T-helper 2 cell treated with Interferon-gamma antibody and Interleukin-4, amounts not matched to agents 5 μg/mL and 100 μg/mL, for 36 hours (primary cell): Measurements from ENCODE around the gene OR2A5.

Experiments
- DNase-seq: peaks from one replicate; pipeline ENCODE4 v3.0.0; 2021; ENCODE audit warnings: low spot score
- H3K27ac Mint-ChIP-seq: one replicate; pipeline ENCODE4 v1.8.0; 2021; ENCODE audit warnings: mild to moderate bottlenecking, mixed read lengths
- H3K27me3 Mint-ChIP-seq: one replicate; pipeline ENCODE4 v1.8.0; 2021; ENCODE audit warnings: low read depth, mixed read lengths
- H3K36me3 Mint-ChIP-seq: one replicate; pipeline ENCODE4 v1.8.0; 2021; ENCODE audit warnings: low read depth, mixed read lengths
- H3K4me1 Mint-ChIP-seq: one replicate; pipeline ENCODE4 v1.8.0; 2021; ENCODE audit warnings: low read depth, mixed read lengths
- H3K4me3 Mint-ChIP-seq: one replicate; pipeline ENCODE4 v1.8.0; 2022; ENCODE audit warnings: mild to moderate bottlenecking, moderate library complexity, mixed read lengths
- H3K9me3 Mint-ChIP-seq: one replicate; pipeline ENCODE4 v1.8.0; 2021; ENCODE audit warnings: mixed read lengths

Gene OR2A5

DNA sequence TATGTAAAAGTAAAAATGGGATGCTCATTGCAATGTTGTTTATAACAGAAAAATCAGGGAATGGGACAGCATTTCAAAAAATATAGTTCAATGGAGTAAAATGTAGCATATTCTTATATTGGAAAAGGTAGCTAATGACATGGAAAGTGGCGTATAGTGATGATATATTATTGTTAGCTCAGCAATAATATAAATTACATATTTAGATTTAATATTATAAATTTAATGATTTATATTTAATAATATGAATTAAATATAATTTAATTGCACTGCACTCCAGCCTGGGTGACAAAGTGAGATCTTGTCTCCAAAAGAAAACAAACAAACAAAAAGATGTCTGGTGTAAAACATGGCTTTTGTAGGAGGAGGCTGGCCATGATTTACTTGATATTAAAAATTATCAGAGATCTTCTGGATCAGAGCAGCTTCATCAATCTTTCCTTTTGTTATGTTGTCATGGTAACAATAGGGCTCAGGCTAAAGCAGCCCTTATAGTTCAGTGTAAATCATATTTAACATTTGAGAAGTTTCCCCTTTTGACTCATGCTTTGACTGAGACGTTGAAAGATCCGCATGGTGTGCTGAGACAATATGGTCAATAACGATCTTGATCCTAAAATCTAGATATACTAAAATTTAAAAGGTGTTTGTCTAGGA, 25.4 kb upstream of the OR2A5 start:
- no peak for DNase-seq
- Mint-ChIP-seq H3K36me3 (no peaks in the 10 kb centered on the region), H3K9me3 (no peaks in the 10 kb centered on the region), H3K4me1 (no peaks in the 10 kb centered on the region), H3K27me3 (no peaks in the 10 kb centered on the region), H3K4me3 (no peak overlapping the region), H3K27ac (no peak overlapping the region)

DNA sequence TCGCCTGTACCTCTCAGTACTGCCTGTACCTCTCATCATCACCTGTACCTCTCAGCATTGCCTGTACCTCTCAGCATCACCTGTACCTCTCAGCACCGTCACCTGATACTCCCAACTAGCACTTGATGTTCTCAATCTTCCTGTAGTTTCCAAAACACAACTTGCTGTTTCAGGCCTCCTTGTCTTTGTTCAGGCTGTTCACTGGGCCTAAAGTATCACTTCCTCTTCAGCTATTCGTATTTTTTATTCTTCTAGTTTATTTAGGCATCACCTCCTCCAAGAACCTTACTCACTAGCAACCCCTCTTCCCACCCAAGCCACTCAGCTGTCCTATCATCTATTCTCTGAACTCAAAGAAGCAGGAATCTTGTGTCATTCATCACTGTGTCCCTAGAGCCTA, 24.5 kb upstream of the OR2A5 start:
- Mint-ChIP-seq H3K27ac (no peak overlapping the region), H3K36me3 (no peaks in the 10 kb centered on the region), H3K27me3 (no peaks in the 10 kb centered on the region), H3K4me1 (no peaks in the 10 kb centered on the region), H3K9me3 (no peaks in the 10 kb centered on the region), H3K4me3 (no peak overlapping the region)
- no peak for DNase-seq

DNA sequence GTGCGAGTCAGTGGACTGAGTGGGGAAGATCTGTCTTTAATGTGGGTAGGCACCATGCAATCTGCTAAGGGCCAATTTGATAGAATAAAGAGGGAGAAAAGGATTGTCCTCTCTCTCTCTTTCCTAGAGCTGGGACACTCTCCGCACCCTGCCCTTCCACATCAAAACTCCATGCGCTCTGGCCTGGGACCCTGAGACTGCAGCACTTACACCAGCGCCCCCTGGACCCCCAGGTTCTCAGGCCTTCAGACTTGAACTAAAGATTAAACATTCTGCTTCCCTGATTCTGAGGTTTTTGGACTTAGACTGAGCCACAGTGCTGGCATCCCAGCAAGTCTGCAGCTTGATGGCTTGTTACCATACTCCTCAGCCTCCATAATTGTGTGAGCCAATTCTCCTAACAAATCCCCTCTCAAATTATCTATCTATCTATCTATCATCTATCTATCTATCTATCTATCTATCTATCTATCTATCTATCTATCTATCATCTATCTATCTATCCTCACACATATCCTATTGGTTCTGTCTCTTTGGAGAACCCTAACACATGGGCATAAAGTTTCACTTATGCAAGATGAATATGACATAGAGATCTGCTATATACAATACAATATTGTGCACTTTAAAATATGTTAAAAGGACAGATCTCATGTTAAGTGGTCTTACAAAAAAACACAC, 22.4 kb upstream of the OR2A5 start:
- no peaks in the 10 kb centered on the region for H3K9me3 Mint-ChIP-seq
- no peak overlapping the region for H3K4me3 Mint-ChIP-seq
- no peak for DNase-seq
- peaks cover 2% of the 10 kb centered on the region for H3K27me3 Mint-ChIP-seq
- no peak overlapping the region for H3K27ac Mint-ChIP-seq
- no peaks in the 10 kb centered on the region for H3K36me3 Mint-ChIP-seq
- no peaks in the 10 kb centered on the region for H3K4me1 Mint-ChIP-seq

DNA sequence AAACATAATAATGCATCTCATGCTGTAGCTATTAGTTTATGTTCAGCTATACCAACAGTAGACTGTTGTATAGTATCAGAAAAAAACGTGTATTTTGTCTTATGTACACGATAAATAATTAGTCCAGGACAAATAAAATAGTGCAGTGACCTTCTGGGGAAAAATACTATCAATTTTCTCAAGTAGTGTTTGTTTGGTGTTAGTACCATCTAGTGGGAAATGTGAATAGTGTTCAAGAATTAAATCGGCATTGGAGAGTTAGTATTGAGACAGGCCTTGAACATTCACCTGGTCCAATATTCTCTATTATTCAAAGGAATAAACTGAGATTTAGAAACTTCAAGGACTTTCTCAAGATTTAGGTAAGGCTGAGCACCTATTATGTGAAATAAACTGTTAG, 21.7 kb upstream of the OR2A5 start:
- H3K27me3 Mint-ChIP-seq = peaks cover 2% of the 10 kb centered on the region
- no peaks in the 10 kb centered on the region for H3K4me1 Mint-ChIP-seq
- H3K9me3 Mint-ChIP-seq = no peaks in the 10 kb centered on the region
- no peaks in the 10 kb centered on the region for H3K36me3 Mint-ChIP-seq
- no peak overlapping the region for H3K27ac Mint-ChIP-seq
- no peak for DNase-seq
- no peak overlapping the region for H3K4me3 Mint-ChIP-seq

DNA sequence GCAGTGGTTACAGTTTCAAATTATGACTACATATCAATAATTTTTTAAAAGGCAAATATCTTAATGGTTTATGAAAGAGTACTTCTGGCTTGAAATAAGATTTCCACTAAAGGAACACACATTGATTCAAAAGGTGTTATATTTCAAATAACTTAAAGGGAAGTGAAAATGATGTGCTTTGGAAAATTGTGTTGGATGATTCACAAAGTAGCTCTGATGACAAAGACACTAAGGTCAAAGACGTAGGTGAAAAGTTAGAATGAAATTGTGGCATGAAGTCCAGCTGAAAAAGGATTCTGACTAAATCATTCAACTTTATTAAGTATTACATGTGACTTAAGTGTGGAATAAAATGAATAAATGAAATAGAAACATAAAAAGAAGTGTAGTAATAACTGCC, 20.8 kb upstream of the OR2A5 start:
- H3K27ac Mint-ChIP-seq = no peak overlapping the region

DNA sequence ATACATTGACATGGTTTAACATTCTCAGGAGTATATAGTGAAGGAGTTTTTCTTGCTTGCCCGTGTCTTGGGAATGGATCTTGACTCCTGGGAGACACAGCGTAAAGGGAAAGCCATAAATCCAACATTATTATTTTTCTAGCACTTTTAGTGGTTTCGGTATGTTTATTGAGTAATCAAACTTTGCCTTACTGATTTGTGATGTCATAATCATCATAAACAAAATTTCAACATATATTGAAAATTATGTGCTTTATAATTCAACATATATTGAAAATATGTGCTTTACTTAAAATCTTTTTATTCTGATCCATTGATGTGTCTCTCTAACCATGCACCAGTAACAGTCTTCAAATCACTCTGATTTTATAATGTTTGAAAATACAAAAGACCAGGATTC, 20.2 kb upstream of the OR2A5 start:
- H3K36me3 Mint-ChIP-seq = no peaks in the 10 kb centered on the region
- DNase-seq = no peak
- peaks cover 7% of the 10 kb centered on the region for H3K27me3 Mint-ChIP-seq
- no peak overlapping the region for H3K27ac Mint-ChIP-seq
- H3K4me1 Mint-ChIP-seq = no peaks in the 10 kb centered on the region
- H3K4me3 Mint-ChIP-seq = no peak overlapping the region
- H3K9me3 Mint-ChIP-seq = no peaks in the 10 kb centered on the region

More for the DNA sequence above, 20.8 kb upstream of the OR2A5 start:
- H3K9me3 Mint-ChIP-seq = no peaks in the 10 kb centered on the region
- H3K27me3 Mint-ChIP-seq = peaks cover 6% of the 10 kb centered on the region
- no peak for DNase-seq
- H3K4me1 Mint-ChIP-seq = no peaks in the 10 kb centered on the region
- H3K4me3 Mint-ChIP-seq = no peak overlapping the region
- H3K36me3 Mint-ChIP-seq = no peaks in the 10 kb centered on the region

DNA sequence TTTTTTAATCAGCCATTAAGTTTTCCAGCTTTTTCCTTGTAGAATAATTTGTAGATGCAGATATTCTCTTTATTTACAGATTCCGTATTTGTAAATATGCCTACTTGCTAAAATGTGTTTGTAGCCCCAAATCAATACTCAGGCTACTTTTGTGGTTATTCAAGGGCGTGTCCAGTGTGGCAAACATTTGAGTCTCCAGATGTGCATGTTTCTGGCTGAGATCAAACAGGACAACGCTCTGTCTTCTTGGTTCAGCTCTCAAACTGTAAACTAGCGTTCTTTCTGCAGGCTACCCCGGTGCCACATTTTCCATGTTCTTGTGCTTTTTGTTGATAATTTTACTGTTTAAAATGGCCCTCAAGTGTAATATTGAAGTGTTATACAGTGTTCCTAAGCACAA, 16.2 kb upstream of the OR2A5 start:
- Mint-ChIP-seq H3K36me3 (no peaks in the 10 kb centered on the region), H3K27ac (no peak overlapping the region), H3K9me3 (no peaks in the 10 kb centered on the region), H3K4me3 (no peak overlapping the region), H3K27me3 (peaks cover 11% of the 10 kb centered on the region), H3K4me1 (no peaks in the 10 kb centered on the region)
- DNase-seq = no peak

DNA sequence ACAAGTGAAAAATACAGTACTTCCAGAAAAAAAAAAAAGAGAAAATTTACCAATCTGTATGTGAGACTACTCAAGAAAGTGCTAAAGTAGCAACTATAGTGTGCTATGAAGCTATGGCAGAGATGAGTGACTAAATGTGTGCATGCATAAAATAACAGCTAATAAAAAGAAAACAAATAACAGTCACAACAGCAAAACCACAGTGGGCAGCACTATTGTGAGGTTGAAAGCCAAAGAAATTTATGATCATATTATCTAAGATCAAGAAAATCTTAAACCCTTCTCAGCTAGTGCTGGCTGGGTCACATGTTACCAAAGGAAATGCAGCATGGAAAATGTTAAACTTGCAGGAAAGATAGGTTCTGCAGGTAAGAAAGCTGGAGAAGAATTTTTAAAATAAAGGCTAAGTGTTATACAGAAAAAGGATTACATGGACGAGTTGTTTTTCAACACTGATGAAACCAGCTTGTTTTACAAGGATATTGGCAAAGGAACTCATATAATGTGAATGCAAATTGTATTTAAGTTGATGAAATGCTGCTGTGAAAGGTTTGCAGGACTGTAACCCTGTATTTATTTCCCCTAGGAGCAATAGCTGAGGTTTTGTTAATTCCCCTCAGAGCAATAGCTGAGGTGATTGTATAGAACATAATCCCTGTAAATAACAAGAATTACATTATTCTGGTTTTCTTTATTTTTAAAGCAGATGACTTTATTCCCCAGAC, 15.6 kb upstream of the OR2A5 start:
- H3K9me3 Mint-ChIP-seq = no peaks in the 10 kb centered on the region
- H3K36me3 Mint-ChIP-seq = no peaks in the 10 kb centered on the region
- no peak overlapping the region for H3K27ac Mint-ChIP-seq
- H3K27me3 Mint-ChIP-seq = peaks cover 11% of the 10 kb centered on the region
- H3K4me3 Mint-ChIP-seq = no peak overlapping the region
- no peaks in the 10 kb centered on the region for H3K4me1 Mint-ChIP-seq
- no peak for DNase-seq

DNA sequence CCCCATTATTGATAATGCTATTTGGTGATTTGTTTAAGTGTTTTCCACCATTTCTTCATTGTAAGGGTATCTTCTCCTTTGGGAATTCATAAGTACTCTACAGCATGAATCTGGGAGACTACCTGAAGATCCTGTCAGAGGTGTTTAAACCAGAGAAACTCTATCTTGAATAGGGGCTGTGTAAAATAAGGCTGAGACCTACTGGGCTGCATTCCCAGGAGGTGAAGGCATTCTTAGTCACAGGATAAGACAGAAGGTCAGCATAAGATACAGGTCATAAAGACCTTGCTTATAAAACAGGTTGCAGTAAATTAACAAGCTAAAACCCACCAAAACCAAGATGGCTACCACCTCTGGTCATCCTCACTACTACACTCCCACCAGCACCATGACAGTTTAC, 13.4 kb upstream of the OR2A5 start:
- H3K27ac Mint-ChIP-seq = no peak overlapping the region
- no peaks in the 10 kb centered on the region for H3K4me1 Mint-ChIP-seq

DNA sequence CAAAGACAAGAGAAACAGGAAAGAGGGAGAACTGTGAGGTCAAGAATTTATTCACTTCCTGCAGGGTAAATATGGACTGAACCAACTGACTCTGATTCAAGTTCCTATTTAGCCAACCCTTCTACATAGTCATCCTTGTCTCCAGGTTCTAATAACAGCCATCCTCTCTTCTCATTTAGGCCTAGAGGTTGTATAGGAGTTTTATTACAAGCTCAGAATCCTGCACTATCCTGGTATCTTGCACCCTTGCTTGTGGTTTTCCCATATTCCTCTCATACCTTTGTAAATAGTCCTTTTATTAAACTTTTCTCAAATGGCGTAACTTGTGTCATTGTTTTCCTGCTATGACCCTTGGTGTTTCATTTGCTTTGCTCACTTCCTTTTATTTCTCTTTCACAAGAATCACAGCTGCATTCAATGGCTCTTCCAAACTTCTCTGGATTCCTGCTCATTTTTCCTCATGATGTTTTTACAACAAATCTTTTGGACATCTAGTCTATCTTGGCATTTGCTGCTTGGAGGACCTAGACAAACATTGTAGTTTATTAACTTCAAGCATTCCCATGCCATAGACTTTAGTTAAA, 12.4 kb upstream of the OR2A5 start:
- no peak overlapping the region for H3K4me3 Mint-ChIP-seq
- H3K27me3 Mint-ChIP-seq = peaks cover 9% of the 10 kb centered on the region
- no peaks in the 10 kb centered on the region for H3K4me1 Mint-ChIP-seq
- no peak overlapping the region for H3K27ac Mint-ChIP-seq
- H3K9me3 Mint-ChIP-seq = no peaks in the 10 kb centered on the region
- no peaks in the 10 kb centered on the region for H3K36me3 Mint-ChIP-seq
- DNase-seq = no peak

More for the DNA sequence above, 13.4 kb upstream of the OR2A5 start:
- peaks cover 11% of the 10 kb centered on the region for H3K27me3 Mint-ChIP-seq
- no peaks in the 10 kb centered on the region for H3K9me3 Mint-ChIP-seq
- H3K4me3 Mint-ChIP-seq = no peak overlapping the region
- H3K36me3 Mint-ChIP-seq = no peaks in the 10 kb centered on the region
- DNase-seq = no peak

DNA sequence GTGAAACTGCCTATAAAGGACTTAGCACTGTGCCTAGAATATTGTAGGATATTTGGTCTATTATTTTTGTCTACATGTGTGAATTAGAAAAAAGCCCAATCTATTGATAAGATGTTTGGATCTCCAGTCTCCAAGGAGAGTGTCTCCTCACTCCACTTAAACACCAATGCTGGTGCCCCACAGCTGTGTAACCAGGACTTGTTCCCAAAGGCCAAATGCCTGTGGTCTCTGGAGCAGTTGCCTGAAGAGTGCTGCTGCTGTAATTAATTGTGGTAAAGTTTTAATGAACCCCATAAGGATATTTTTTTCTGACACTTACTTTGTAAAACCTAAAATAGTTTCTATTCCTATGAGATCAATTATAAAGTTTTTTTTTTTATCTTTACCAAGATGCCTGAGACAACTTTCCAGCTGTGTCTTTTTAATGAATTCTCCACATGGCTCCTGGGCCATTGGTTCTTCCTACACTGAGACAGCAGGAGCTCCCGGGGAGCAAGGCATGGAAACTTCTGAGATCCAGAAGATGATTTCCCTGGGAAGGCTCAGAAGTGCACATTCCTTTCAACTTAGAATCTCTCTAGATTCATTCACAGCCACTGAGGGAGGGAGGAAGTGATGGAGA, 11.2 kb upstream of the OR2A5 start:
- Mint-ChIP-seq H3K36me3 (no peaks in the 10 kb centered on the region), H3K27me3 (peaks cover 9% of the 10 kb centered on the region), H3K9me3 (no peaks in the 10 kb centered on the region), H3K4me3 (no peak overlapping the region), H3K27ac (no peak overlapping the region), H3K4me1 (no peaks in the 10 kb centered on the region)
- DNase-seq = no peak

DNA sequence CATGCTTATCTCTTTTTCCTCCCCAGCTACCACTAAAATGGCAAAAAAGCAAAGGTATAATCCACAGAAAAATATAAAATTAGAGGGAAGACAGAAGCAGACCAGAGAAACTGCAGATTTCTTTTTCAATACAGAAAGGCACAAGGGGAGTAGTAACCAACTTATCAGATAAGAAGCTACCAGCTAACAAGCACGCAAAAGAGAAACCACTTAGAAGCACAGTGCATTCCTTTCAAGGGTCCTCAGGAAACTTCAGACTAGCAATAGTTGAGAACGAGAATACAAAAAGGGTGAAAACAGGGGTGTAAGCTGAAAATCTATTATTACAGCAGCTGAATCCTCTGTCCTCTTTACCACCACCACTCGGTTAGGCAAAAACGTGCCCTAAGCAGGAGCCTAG, 9.9 kb upstream of the OR2A5 start:
- Mint-ChIP-seq H3K36me3 (no peaks in the 10 kb centered on the region), H3K4me1 (no peaks in the 10 kb centered on the region), H3K27ac (no peak overlapping the region), H3K4me3 (no peak overlapping the region), H3K27me3 (peaks cover 3% of the 10 kb centered on the region), H3K9me3 (no peaks in the 10 kb centered on the region)
- no peak for DNase-seq

DNA sequence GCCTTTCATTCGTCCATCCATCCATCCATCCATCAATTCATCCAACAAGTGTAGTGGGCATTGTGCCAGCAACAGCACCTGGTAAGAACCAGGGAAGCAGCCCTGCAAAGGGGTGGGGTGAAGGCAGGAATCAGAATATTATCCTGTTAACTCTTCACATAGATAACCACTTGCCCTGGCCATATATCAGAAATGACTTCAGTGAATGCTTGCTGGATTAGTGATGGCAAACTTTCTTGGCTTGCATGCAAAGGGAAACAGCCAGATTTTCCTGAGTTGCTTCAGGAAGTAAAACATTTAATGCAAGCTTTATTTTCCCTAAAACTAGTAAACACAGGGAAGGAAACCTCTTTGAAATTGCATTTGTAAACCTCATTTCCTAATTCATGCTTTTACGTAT, 743 bp downstream of the OR2A5 start:
- DNase-seq = no peak
- Mint-ChIP-seq H3K4me3 (no peak overlapping the region), H3K27me3 (no peaks in the 10 kb centered on the region), H3K4me1 (no peaks in the 10 kb centered on the region), H3K27ac (no peak overlapping the region), H3K9me3 (no peaks in the 10 kb centered on the region), H3K36me3 (no peaks in the 10 kb centered on the region)

DNA sequence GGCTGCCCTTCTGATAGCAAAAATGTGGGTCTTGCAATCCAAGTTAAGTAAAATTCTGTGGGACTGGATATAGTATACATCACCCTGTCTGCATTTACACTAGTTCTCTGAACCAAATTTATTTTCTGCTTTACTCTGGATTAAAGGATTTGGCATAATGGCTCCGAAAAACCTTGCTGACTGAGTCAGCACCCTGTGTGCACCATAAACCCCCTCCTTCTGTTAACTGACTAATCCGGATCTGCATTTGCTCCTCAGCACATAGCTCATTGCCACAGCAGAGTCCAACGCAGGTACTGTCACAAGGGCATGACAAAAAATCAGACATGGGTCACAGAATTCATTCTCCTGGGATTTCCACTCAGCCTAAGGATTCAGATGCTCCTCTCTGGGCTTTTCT, 1.3 kb downstream of the OR2A5 start:
- Mint-ChIP-seq H3K27ac (no peak overlapping the region), H3K36me3 (no peaks in the 10 kb centered on the region), H3K27me3 (no peaks in the 10 kb centered on the region), H3K4me1 (no peaks in the 10 kb centered on the region), H3K4me3 (no peak overlapping the region), H3K9me3 (no peaks in the 10 kb centered on the region)
- no peak for DNase-seq
